ENCODE data around the gene SUSD4.

The SUSD4 gene

DNA sequence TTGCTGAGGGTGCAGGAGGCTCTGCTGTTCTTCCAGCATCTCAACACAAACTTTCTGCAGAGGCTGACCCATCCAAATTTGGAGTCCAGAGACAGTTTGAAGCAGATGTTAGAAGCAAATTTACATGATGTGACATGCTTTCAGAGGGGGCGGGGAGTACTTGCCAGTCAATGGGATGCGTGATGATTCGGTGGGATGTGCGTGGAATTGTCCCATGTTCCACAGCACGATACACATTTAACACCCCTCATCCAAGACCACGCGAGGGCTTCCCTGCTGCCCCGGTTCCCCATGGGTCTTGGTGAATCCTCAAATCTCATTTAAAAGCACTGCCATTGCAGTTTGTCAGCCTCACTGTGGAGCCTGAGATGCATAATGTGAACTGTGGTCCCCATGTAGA, 142.3 kb downstream of the SUSD4 start:
- H3K4me1 ChIP-seq (ENCODE audit: insufficient read depth, poor library complexity, severe bottlenecking), result no peaks in the 10 kb centered on the region
- DNase-seq (ENCODE audit: low spot score) (no peak), ATAC-seq (ENCODE audit: low read depth) (no peak)
- no peak overlapping the region for H3K27ac ChIP-seq (ENCODE audit: poor library complexity, severe bottlenecking)
- no peaks in the 10 kb centered on the region for H3K36me3 ChIP-seq (ENCODE audit: low read depth)
- no peaks in the 10 kb centered on the region for H3K27me3 ChIP-seq (ENCODE audit: insufficient read depth, poor library complexity, severe bottlenecking)
- TF ChIP-seq, protein P1, sequence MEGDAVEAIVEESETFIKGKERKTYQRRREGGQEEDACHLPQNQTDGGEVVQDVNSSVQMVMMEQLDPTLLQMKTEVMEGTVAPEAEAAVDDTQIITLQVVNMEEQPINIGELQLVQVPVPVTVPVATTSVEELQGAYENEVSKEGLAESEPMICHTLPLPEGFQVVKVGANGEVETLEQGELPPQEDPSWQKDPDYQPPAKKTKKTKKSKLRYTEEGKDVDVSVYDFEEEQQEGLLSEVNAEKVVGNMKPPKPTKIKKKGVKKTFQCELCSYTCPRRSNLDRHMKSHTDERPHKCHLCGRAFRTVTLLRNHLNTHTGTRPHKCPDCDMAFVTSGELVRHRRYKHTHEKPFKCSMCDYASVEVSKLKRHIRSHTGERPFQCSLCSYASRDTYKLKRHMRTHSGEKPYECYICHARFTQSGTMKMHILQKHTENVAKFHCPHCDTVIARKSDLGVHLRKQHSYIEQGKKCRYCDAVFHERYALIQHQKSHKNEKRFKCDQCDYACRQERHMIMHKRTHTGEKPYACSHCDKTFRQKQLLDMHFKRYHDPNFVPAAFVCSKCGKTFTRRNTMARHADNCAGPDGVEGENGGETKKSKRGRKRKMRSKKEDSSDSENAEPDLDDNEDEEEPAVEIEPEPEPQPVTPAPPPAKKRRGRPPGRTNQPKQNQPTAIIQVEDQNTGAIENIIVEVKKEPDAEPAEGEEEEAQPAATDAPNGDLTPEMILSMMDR (IDR thresholded peaks at IDR 0.05; ENCODE audit: poor library complexity, severe bottlenecking), result no peak
- H3K9me3 ChIP-seq (ENCODE audit: severe bottlenecking), result no peaks in the 10 kb centered on the region
- H3K4me3 ChIP-seq (ENCODE audit: severe bottlenecking), result no peak overlapping the region

DNA sequence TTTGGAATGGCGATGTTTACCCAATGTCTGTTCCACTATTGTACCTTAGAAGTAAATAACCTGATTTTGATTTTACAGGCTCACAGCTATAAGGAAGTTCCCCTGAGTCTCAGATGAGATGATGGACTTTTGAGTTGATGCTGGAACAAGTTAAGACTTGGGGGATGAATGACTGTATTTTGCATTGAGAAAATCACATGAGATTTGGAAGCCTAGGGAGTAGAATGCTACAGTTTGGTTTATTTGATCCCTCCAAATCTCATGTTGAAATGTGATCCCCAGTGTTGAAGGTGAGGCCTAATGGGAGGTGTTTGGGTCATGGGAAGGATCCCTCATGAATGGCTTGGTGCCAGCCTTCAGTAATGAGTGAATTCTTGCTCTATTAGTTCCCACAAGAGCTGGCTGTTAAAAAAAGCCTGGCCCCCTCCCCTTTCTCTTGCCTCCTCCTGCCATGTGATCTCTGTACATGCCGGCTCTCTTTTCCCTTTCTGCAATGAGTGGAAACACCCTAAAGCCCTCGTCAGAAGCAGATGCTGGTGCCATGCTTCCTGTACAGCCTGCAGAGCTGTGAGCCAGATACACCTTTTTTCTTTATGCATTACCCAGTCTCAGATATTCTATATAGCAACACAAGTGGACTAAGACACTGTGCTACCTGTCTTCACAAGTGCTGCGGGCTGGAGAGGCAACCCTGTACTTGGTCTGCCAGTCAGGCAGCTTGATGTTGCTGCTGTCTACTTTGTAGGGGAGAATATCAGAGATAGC, 143.9 kb downstream of the SUSD4 start:
- Histone ChIP-seq H3K4me1 (ENCODE audit: insufficient read depth, poor library complexity, severe bottlenecking) (no peaks in the 10 kb centered on the region), H3K4me3 (ENCODE audit: severe bottlenecking) (no peak overlapping the region), H3K9me3 (ENCODE audit: severe bottlenecking) (no peaks in the 10 kb centered on the region), H3K27ac (ENCODE audit: poor library complexity, severe bottlenecking) (no peak overlapping the region), H3K36me3 (ENCODE audit: low read depth) (no peaks in the 10 kb centered on the region), H3K27me3 (ENCODE audit: insufficient read depth, poor library complexity, severe bottlenecking) (no peaks in the 10 kb centered on the region)
- DNase-seq (ENCODE audit: low spot score) (no peak), ATAC-seq (ENCODE audit: low read depth) (no peak)
- TF ChIP-seq, protein P1 (IDR thresholded peaks at IDR 0.05; ENCODE audit: poor library complexity, severe bottlenecking), result no peak

DNA sequence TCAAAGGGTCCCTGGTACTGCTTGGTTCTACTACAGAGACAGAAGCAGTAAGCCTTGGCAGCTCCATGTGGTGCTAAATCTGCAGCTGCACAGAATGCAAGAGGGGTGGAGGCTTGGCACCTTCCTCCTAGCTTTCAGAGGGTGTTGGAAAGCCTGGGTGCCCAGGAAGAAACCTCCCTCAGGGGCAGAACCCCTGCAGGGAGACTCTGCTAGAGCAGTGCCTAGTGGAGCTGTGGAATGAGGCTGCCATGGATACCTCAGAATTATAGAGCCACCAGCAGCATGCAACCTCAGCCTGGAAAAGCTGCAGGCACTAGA, 144.7 kb downstream of the SUSD4 start:
- DNase-seq (ENCODE audit: low spot score), result no peak
- H3K4me3 ChIP-seq (ENCODE audit: severe bottlenecking), result no peak overlapping the region
- no peaks in the 10 kb centered on the region for H3K27me3 ChIP-seq (ENCODE audit: insufficient read depth, poor library complexity, severe bottlenecking)
- H3K4me1 ChIP-seq (ENCODE audit: insufficient read depth, poor library complexity, severe bottlenecking), result no peaks in the 10 kb centered on the region
- H3K27ac ChIP-seq (ENCODE audit: poor library complexity, severe bottlenecking), result no peak overlapping the region
- H3K36me3 ChIP-seq (ENCODE audit: low read depth), result no peaks in the 10 kb centered on the region
- TF ChIP-seq, protein P1 (IDR thresholded peaks at IDR 0.05; ENCODE audit: poor library complexity, severe bottlenecking), result no peak
- no peaks in the 10 kb centered on the region for H3K9me3 ChIP-seq (ENCODE audit: severe bottlenecking)
- no peak for ATAC-seq (ENCODE audit: low read depth)

- H3K27ac ChIP-seq (ENCODE audit: poor library complexity, severe bottlenecking), result no peak overlapping the region
- H3K36me3 ChIP-seq (ENCODE audit: low read depth), result no peaks in the 10 kb centered on the region
- TF ChIP-seq, protein P1 (IDR thresholded peaks at IDR 0.05; ENCODE audit: poor library complexity, severe bottlenecking), result no peak
- no peaks in the 10 kb centered on the region for H3K9me3 ChIP-seq (ENCODE audit: severe bottlenecking)
- no peak for DNase-seq (ENCODE audit: low spot score)
- no peak overlapping the region for H3K4me3 ChIP-seq (ENCODE audit: severe bottlenecking)
- H3K4me1 ChIP-seq (ENCODE audit: insufficient read depth, poor library complexity, severe bottlenecking), result no peaks in the 10 kb centered on the region
- H3K27me3 ChIP-seq (ENCODE audit: insufficient read depth, poor library complexity, severe bottlenecking), result no peaks in the 10 kb centered on the region
- no peak for ATAC-seq (ENCODE audit: low read depth)
These were observed 146.2 kb downstream of the SUSD4 start for GRCh38 chr1:223217781-223218180.

- Histone ChIP-seq H3K4me3 (ENCODE audit: severe bottlenecking) (no peak overlapping the region), H3K36me3 (ENCODE audit: low read depth) (no peaks in the 10 kb centered on the region), H3K9me3 (ENCODE audit: severe bottlenecking) (no peaks in the 10 kb centered on the region), H3K4me1 (ENCODE audit: insufficient read depth, poor library complexity, severe bottlenecking) (no peaks in the 10 kb centered on the region), H3K27ac (ENCODE audit: poor library complexity, severe bottlenecking) (no peak overlapping the region), H3K27me3 (ENCODE audit: insufficient read depth, poor library complexity, severe bottlenecking) (no peaks in the 10 kb centered on the region)
- ATAC-seq (ENCODE audit: low read depth), result no peak
- DNase-seq (ENCODE audit: low spot score), result no peak
- TF ChIP-seq, protein P1 (IDR thresholded peaks at IDR 0.05; ENCODE audit: poor library complexity, severe bottlenecking), result no peak
These were observed 147.3 kb downstream of the SUSD4 start for GRCh38 chr1:223216531-223217205.
